ENCODE data around the gene KIRREL3.
"Not testable (repeated sequence)": the region's sequence is repeated elsewhere in the genome, so short reads cannot be mapped to it uniquely, and the experiment has no call there.

Gene KIRREL3

DNA sequence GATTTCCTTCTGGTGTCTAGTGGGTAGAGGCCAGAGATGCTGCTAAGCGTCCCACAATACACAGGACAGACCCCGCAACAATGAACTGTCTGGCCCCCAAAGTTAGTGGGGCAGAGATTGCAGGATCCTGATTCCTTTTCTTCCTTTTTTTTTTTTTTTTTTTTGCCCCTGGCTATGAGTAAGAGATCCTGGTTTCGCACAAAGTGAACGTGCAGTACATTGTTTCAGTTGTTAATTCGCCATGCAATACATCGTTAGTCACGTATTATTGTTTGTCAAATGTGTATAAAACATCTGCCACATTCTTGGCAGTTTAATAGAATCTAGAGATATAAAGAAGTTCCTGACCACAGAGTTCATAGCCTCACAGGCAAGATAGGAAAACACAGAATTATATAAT lies 624.8 kb downstream of the KIRREL3 start:
- Histone ChIP-seq H3K27me3 (ENCODE audit: insufficient read depth, low read depth) (no peaks in the 10 kb centered on the region), H3K36me3 (ENCODE audit: insufficient read depth) (no peaks in the 10 kb centered on the region), H3K4me3 (IDR thresholded peaks at IDR 0.05; ENCODE audit: insufficient read depth, low read depth, low read length) (no peak overlapping the region), H3K4me2 (no peak overlapping the region), H3K79me2 (ENCODE audit: insufficient read depth, low read depth) (no peaks in the 10 kb centered on the region), H3K27ac (no peak overlapping the region), H3K9ac (no peak overlapping the region), H4K20me1 (ENCODE audit: insufficient read depth) (no peaks in the 10 kb centered on the region), H2AFZ (ENCODE audit: low read depth) (no peak overlapping the region), H3K4me1 (ENCODE audit: low read depth, poor library complexity, severe bottlenecking) (no peaks in the 10 kb centered on the region)
- TF ChIP-seq CTCF (conservative IDR thresholded peaks at IDR 0.05; ENCODE audit: low read depth, low read length), result no peak

- not testable (repeated sequence) for H3K4me1 ChIP-seq (ENCODE audit: low read depth, poor library complexity, severe bottlenecking); H3K79me2 ChIP-seq (ENCODE audit: insufficient read depth, low read depth); H3K27ac ChIP-seq; H2AFZ ChIP-seq (ENCODE audit: low read depth); H3K9ac ChIP-seq; H4K20me1 ChIP-seq (ENCODE audit: insufficient read depth); H3K27me3 ChIP-seq (ENCODE audit: insufficient read depth, low read depth); H3K4me3 ChIP-seq (IDR thresholded peaks at IDR 0.05; ENCODE audit: insufficient read depth, low read depth, low read length); H3K4me2 ChIP-seq; H3K36me3 ChIP-seq (ENCODE audit: insufficient read depth)
These were observed 625.8 kb downstream of the KIRREL3 start for GRCh38 chr11:126374562-126375300.

- H3K27me3 ChIP-seq (ENCODE audit: insufficient read depth, low read depth); H3K36me3 ChIP-seq (ENCODE audit: insufficient read depth); H3K79me2 ChIP-seq (ENCODE audit: insufficient read depth, low read depth); H3K4me2 ChIP-seq; H3K9ac ChIP-seq; H3K4me3 ChIP-seq (IDR thresholded peaks at IDR 0.05; ENCODE audit: insufficient read depth, low read depth, low read length); H4K20me1 ChIP-seq (ENCODE audit: insufficient read depth); H3K4me1 ChIP-seq (ENCODE audit: low read depth, poor library complexity, severe bottlenecking); H3K27ac ChIP-seq; H2AFZ ChIP-seq (ENCODE audit: low read depth): not testable (repeated sequence)
These were observed 627.0 kb downstream of the KIRREL3 start for GRCh38 chr11:126373389-126374066.
